Upper lobe of left lung (tissue), 6 donors: Measurements from ENCODE around the gene VSTM4. TPM values are rescaled to one million over a fixed set of nuclear protein-coding genes. Genes with fewer than 3 reads are reported as not detected.

Experiments used
- ATAC-seq, 2 donors: fragments of 200-7000 bp; cut with Tn5 transposase; one replicate each; pipeline ENCODE4 v1.9.1; 2022; ENCODE audit warnings: mild to moderate bottlenecking in 2 of 2, moderate library complexity in 2 of 2; ENCODE audit not compliant: low FRiP score in 2 of 2
- DNase-seq, 2 donors: peaks; one replicate each; pipeline ENCODE4 v3.0.0-alpha.2; 2019 to 2020
- H3K27ac ChIP-seq, 4 donors: fragments of 200-600 bp; sonication (generic); one replicate each; pipeline ENCODE4 v1.5.1; 2016 to 2019
- H3K27me3 ChIP-seq, 4 donors: fragments of 200-600 bp; sonication (generic); one replicate each; pipeline ENCODE4 v1.5.1; 2017 to 2019
- H3K36me3 ChIP-seq, 4 donors: fragments of 200-600 bp; sonication (generic); one replicate each; pipeline ENCODE4 v1.5.1; 2016 to 2019
- H3K4me1 ChIP-seq, 4 donors: fragments of 200-600 bp; sonication (generic); one replicate each; pipeline ENCODE4 v1.5.1; 2018 to 2019
- H3K4me3 ChIP-seq, 4 donors: fragments of 200-600 bp; sonication (generic); one replicate each; pipeline ENCODE4 v1.5.1; 2017 to 2019; ENCODE audit warnings: mild to moderate bottlenecking in 2 of 4, moderate library complexity in 1 of 4
- H3K9me3 ChIP-seq, 4 donors: fragments of 200-600 bp; sonication (generic); one replicate each; pipeline ENCODE4 v1.5.1; 2018 to 2019
- EP300 ChIP-seq, 4 donors: sonication (generic); formaldehyde crosslinking; IDR thresholded peaks; one replicate each; pipeline ENCODE4 v1.5.1; 2017; ENCODE audit warnings: antibody characterized with exemption in 4 of 4, control low read depth in 2 of 4
- POLR2A ChIP-seq, 4 donors: fragments of 450-650 bp; IDR thresholded peaks; one replicate each; pipeline ENCODE4 v1.5.1; 2016 to 2017; ENCODE audit warnings: antibody characterized with exemption in 4 of 4, mild to moderate bottlenecking in 2 of 4
- POLR2AphosphoS5 ChIP-seq, 2 donors: sonication (generic); formaldehyde crosslinking; IDR thresholded peaks; one replicate each; pipeline ENCODE4 v1.5.1; 2017; ENCODE audit warnings: antibody characterized with exemption in 2 of 2
- WGBS, 2 donors: methylation state at CpG; one replicate each; pipeline ENCODE4 v1.1.5; 2017 to 2018; 5-methylcytosine and 5-hydroxymethylcytosine counted together
- total RNA-seq, 6 donors: library from RNA; depleted of rRNA in 4 of 6; stranded (reverse); fragments of >200 nt in 4 of 6; gene quantifications; one replicate each; pipeline versions ENCODE4 v1.1.0 to v1.2.1, GENCODE V29; 2016 to 2021
- TF ChIP-seq, protein P1 (sequence below), 6 experiments: fragments of 450-650 bp in 4 of 6; fragments of 200-600 bp in 2 of 6; sonication (generic) in 2 of 6; IDR thresholded peaks; one replicate each; pipeline ENCODE4 v1.5.1; 2016 to 2019; ENCODE audit warnings: antibody characterized with exemption in 6 of 6
- donor health status: DM: no; HTN: no; CAD: no; lungs with moderate emphysema.
- donor health status: DM: no; HTN: yes; CAD: no; lungs with severe emphysema.

Gene VSTM4
- total RNA-seq, 6 donors from 2014 or later: 8.5 to 24.3 (median 13.2) TPM

- no peak overlapping the region for H3K4me3 ChIP-seq
- no peaks in the 10 kb centered on the region for H3K27me3 ChIP-seq
- no peak overlapping the region for H3K27ac ChIP-seq
- no peak for TF ChIP-seq POLR2AphosphoS5 (IDR thresholded peaks at IDR 0.05)
- TF ChIP-seq EP300 (IDR thresholded peaks at IDR 0.05): no peak
- TF ChIP-seq, protein P1, sequence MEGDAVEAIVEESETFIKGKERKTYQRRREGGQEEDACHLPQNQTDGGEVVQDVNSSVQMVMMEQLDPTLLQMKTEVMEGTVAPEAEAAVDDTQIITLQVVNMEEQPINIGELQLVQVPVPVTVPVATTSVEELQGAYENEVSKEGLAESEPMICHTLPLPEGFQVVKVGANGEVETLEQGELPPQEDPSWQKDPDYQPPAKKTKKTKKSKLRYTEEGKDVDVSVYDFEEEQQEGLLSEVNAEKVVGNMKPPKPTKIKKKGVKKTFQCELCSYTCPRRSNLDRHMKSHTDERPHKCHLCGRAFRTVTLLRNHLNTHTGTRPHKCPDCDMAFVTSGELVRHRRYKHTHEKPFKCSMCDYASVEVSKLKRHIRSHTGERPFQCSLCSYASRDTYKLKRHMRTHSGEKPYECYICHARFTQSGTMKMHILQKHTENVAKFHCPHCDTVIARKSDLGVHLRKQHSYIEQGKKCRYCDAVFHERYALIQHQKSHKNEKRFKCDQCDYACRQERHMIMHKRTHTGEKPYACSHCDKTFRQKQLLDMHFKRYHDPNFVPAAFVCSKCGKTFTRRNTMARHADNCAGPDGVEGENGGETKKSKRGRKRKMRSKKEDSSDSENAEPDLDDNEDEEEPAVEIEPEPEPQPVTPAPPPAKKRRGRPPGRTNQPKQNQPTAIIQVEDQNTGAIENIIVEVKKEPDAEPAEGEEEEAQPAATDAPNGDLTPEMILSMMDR (IDR thresholded peaks at IDR 0.05): peak in 2 of 6 experiments; percentile 20 to 23
- ATAC-seq (no peak), DNase-seq (peak in 1 of 2 donors; percentile 33)
- peaks cover 0 to 2% (median 0%) of the 10 kb centered on the region in 4 donors for H3K4me1 ChIP-seq
- H3K36me3 ChIP-seq: no peaks in the 10 kb centered on the region
- H3K9me3 ChIP-seq: no peaks in the 10 kb centered on the region
Measured at GRCh38 chr10:48976196-48976595, 139.1 kb downstream of the VSTM4 start.

DNA sequence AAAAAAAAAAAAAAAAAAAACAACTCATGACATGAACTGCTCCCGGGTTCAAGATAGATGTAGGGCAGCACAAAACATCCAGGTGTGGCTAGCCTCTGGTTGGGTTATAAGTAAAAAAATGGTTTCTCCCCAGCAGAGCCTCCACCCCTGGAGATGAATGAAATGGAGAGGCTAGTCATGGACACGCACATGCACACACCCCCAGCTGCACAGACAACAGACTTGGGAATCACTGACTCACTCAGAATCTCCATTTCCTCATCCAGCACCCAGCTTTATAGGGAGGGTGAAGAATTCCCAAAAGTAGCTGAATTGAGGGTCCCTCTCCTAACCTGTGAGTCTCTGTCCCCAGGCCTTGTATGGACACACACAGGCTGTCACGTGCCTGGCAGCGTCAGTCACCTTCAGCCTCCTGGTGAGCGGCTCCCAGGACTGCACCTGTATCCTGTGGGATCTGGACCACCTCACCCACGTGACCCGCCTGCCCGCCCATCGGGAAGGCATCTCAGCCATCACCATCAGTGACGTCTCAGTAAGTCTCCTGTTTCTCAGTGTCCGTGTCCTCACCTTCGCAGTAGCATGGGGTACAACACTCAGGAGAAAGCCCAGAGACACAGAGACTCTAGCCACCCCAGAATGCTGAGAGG lies 140.7 kb downstream of the VSTM4 start:
- ATAC-seq (no peak), DNase-seq (peak in 1 of 2 donors; percentile 52)
- Histone ChIP-seq H3K27me3 (no peaks in the 10 kb centered on the region), H3K4me3 (no peak overlapping the region), H3K36me3 (no peaks in the 10 kb centered on the region), H3K27ac (no peak overlapping the region), H3K4me1 (no peaks in the 10 kb centered on the region), H3K9me3 (no peaks in the 10 kb centered on the region)
- TF ChIP-seq, protein P1 (IDR thresholded peaks at IDR 0.05): no peak
- TF ChIP-seq EP300 (IDR thresholded peaks at IDR 0.05) (no peak), POLR2A (IDR thresholded peaks at IDR 0.05) (no peak), POLR2AphosphoS5 (IDR thresholded peaks at IDR 0.05) (no peak)
- 94 to 95% methylated on average over 12 of the region's 12 CpGs for WGBS, 2 donors

- TF ChIP-seq, protein P1 (IDR thresholded peaks at IDR 0.05): no peak
- no peak for TF ChIP-seq POLR2A (IDR thresholded peaks at IDR 0.05)
- TF ChIP-seq EP300 (IDR thresholded peaks at IDR 0.05): no peak
- TF ChIP-seq POLR2AphosphoS5 (IDR thresholded peaks at IDR 0.05): no peak
- 84 to 87% methylated on average over 5 of the region's 5 CpGs for WGBS, 2 donors
- no peak for DNase-seq
- H3K4me1 ChIP-seq: no peaks in the 10 kb centered on the region
- no peak overlapping the region for H3K27ac ChIP-seq
- no peaks in the 10 kb centered on the region for H3K27me3 ChIP-seq
- H3K4me3 ChIP-seq: no peak overlapping the region
- no peaks in the 10 kb centered on the region for H3K9me3 ChIP-seq
- no peak for ATAC-seq
- H3K36me3 ChIP-seq: no peaks in the 10 kb centered on the region
Measured at GRCh38 chr10:48973065-48973464, 142.3 kb downstream of the VSTM4 start.

GRCh38 chr10:48970654-48971053 lies 144.7 kb downstream of the VSTM4 start:
- Histone ChIP-seq H3K9me3 (no peaks in the 10 kb centered on the region), H3K27ac (no peak overlapping the region), H3K27me3 (no peaks in the 10 kb centered on the region), H3K4me1 (no peaks in the 10 kb centered on the region), H3K4me3 (no peak overlapping the region), H3K36me3 (no peaks in the 10 kb centered on the region)
- WGBS, 2 donors: 85 to 88% methylated on average over 4 of the region's 4 CpGs
- ATAC-seq (no peak), DNase-seq (no peak)
- no peak for TF ChIP-seq POLR2A (IDR thresholded peaks at IDR 0.05)
- TF ChIP-seq EP300 (IDR thresholded peaks at IDR 0.05): no peak
- TF ChIP-seq, protein P1 (IDR thresholded peaks at IDR 0.05): no peak
- TF ChIP-seq POLR2AphosphoS5 (IDR thresholded peaks at IDR 0.05): no peak

DNA sequence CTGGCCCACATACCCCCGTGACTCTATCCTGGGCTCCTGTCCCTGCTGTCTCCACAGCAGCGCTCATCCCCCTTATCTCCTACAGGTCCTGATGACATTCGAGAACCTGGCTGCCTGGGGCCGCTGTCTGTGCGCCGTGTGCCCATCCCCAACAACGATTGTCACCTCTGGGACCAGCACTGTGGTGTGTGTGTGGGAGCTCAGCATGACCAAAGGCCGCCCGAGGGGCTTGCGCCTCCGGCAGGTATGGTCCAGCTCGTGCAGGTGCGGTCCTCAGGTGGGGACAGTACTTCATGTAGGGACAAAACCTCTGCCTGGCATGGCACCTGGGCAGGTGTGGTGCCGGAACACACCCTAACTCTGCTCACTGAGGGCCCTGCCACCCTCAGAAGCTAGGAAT lies 145.3 kb downstream of the VSTM4 start:
- DNase-seq: peak in 1 of 2 donors; percentile 56
- no peak for ATAC-seq
- H3K27ac ChIP-seq: no peak overlapping the region

More for the DNA sequence above, 145.3 kb downstream of the VSTM4 start:
- Histone ChIP-seq H3K4me3 (no peak overlapping the region), H3K4me1 (no peaks in the 10 kb centered on the region), H3K36me3 (no peaks in the 10 kb centered on the region), H3K9me3 (no peaks in the 10 kb centered on the region), H3K27me3 (no peaks in the 10 kb centered on the region)
- TF ChIP-seq POLR2AphosphoS5 (IDR thresholded peaks at IDR 0.05) (no peak), POLR2A (IDR thresholded peaks at IDR 0.05) (no peak), EP300 (IDR thresholded peaks at IDR 0.05) (no peak)
- TF ChIP-seq, protein P1 (IDR thresholded peaks at IDR 0.05): no peak
- WGBS, 2 donors: 91 to 95% methylated on average over 8 to 14 of the region's 14 CpGs
